Dedifferentiated amniotic fluid mesenchymal stem cell (primary cell): ENCODE measurements around the gene GRK6.
A peak's percentile ranks its signal among the peaks of the same experiment; 100 is the strongest.

ENCODE experiments used
- DNase-seq: peaks from one replicate; pipeline ENCODE4 v3.0.0-alpha.2; 2016; ENCODE audit errors: extremely low spot score

The GRK6 gene

GRCh38 chr5:177454397-177455035 lies 28.0 kb downstream of the GRK6 start:
- DNase-seq = peak; percentile 79

- DNase-seq = no peak
Observed at GRCh38 chr5:177455036-177455660, 28.7 kb downstream of the GRK6 start.

GRCh38 chr5:177455661-177456590 lies 29.4 kb downstream of the GRK6 start:
- DNase-seq = peak; percentile 78

- no peak for DNase-seq
Observed at GRCh38 chr5:177456591-177456964, 30.1 kb downstream of the GRK6 start.

- peak; percentile 88 for DNase-seq
Observed at GRCh38 chr5:177456976-177457851, 30.7 kb downstream of the GRK6 start.

- no peak for DNase-seq
Observed at GRCh38 chr5:177457852-177458681, 31.6 kb downstream of the GRK6 start.

GRCh38 chr5:177458912-177459350 lies 32.5 kb downstream of the GRK6 start:
- no peak for DNase-seq

- no peak for DNase-seq
Observed at GRCh38 chr5:177459357-177459756, 32.9 kb downstream of the GRK6 start.

- no peak for DNase-seq
Observed at GRCh38 chr5:177459819-177460628, 33.5 kb downstream of the GRK6 start.

- DNase-seq = no peak
Observed at GRCh38 chr5:177462021-177462670, 35.7 kb downstream of the GRK6 start.

GRCh38 chr5:177465044-177465443 lies 38.6 kb downstream of the GRK6 start:
- no peak for DNase-seq

- DNase-seq = no peak
Observed at GRCh38 chr5:177466861-177467260, 40.4 kb downstream of the GRK6 start.

GRCh38 chr5:177467436-177467835 lies 41.0 kb downstream of the GRK6 start:
- DNase-seq = no peak

GRCh38 chr5:177468329-177468684 lies 41.8 kb downstream of the GRK6 start:
- DNase-seq = no peak

GRCh38 chr5:177468685-177469628 lies 42.5 kb downstream of the GRK6 start:
- no peak for DNase-seq

GRCh38 chr5:177469750-177470525 lies 43.5 kb downstream of the GRK6 start:
- DNase-seq = no peak

- no peak for DNase-seq
Observed at GRCh38 chr5:177470759-177471536, 44.5 kb downstream of the GRK6 start.
